ENCODE measurements around the gene RAD51B. TPM values are rescaled to one million over a fixed set of nuclear protein-coding genes. Genes with fewer than 3 reads are reported as not detected.

RAD51B gene
- total and polyA plus RNA-seq, 2 donors (not counting 1 experiment from before 2014, with no cell fraction given), result 4.6 to 16.3 TPM

GRCh38 chr14:68602507-68602906 is 782.9 kb downstream of the RAD51B start:
- Histone ChIP-seq H3K4me2 (ENCODE audit: extremely low read depth, insufficient read depth, low read length) (no peak overlapping the region), H3K4me3 (replicated peaks in 1 of 4; ENCODE audit: control extremely low read depth in 1 of 4, insufficient read depth in 1 of 4, low read depth in 3 of 4, low read length in 4 of 4) (no peak overlapping the region), H3K9ac (ENCODE audit: insufficient read depth, low read length) (no peak overlapping the region), H4K20me1 (ENCODE audit: control insufficient read depth, extremely low read depth, insufficient read depth, low read length) (no peaks in the 10 kb centered on the region), H3K27ac (ENCODE audit: insufficient read depth, low read length) (no peak overlapping the region), H3K79me2 (ENCODE audit: control insufficient read depth, insufficient read depth, low read length) (no peaks in the 10 kb centered on the region), H2AFZ (ENCODE audit: low read length) (no peak overlapping the region), H3K9me3 (ENCODE audit: control insufficient read depth, insufficient read depth, low read depth, low read length) (no peaks in the 10 kb centered on the region), H3K27me3 (ENCODE audit: control insufficient read depth, insufficient read depth, low read length) (no peaks in the 10 kb centered on the region), H3K4me1 (ENCODE audit: control insufficient read depth, extremely low read depth, insufficient read depth, low read length) (peaks cover 18% of the 10 kb centered on the region), H3K36me3 (ENCODE audit: control insufficient read depth, insufficient read depth, low read length) (no peaks in the 10 kb centered on the region)
- TF ChIP-seq EZH2 (IDR thresholded peaks at IDR 0.05; ENCODE audit: low read length, missing control alignments) (no peak), CTCF (conservative IDR thresholded peaks at IDR 0.05 in 1 of 2, IDR thresholded peaks at IDR 0.05 in 1 of 2; ENCODE audit: low read depth in 1 of 2, low read length in 2 of 2) (no peak)
- DNase-seq (ENCODE audit: low read depth in 2 of 2), result no peak

- Histone ChIP-seq H3K9ac (ENCODE audit: insufficient read depth, low read length) (no peak overlapping the region), H3K27ac (ENCODE audit: insufficient read depth, low read length) (no peak overlapping the region), H4K20me1 (ENCODE audit: control insufficient read depth, extremely low read depth, insufficient read depth, low read length) (no peaks in the 10 kb centered on the region), H2AFZ (ENCODE audit: low read length) (no peak overlapping the region), H3K27me3 (ENCODE audit: control insufficient read depth, insufficient read depth, low read length) (no peaks in the 10 kb centered on the region), H3K4me1 (ENCODE audit: control insufficient read depth, extremely low read depth, insufficient read depth, low read length) (peaks cover 15% of the 10 kb centered on the region), H3K4me3 (replicated peaks in 1 of 4; ENCODE audit: control extremely low read depth in 1 of 4, insufficient read depth in 1 of 4, low read depth in 3 of 4, low read length in 4 of 4) (no peak overlapping the region), H3K79me2 (ENCODE audit: control insufficient read depth, insufficient read depth, low read length) (no peaks in the 10 kb centered on the region), H3K36me3 (ENCODE audit: control insufficient read depth, insufficient read depth, low read length) (no peaks in the 10 kb centered on the region), H3K9me3 (ENCODE audit: control insufficient read depth, insufficient read depth, low read depth, low read length) (no peaks in the 10 kb centered on the region), H3K4me2 (ENCODE audit: extremely low read depth, insufficient read depth, low read length) (no peak overlapping the region)
- no peak for TF ChIP-seq CTCF (conservative IDR thresholded peaks at IDR 0.05 in 1 of 2, IDR thresholded peaks at IDR 0.05 in 1 of 2; ENCODE audit: low read depth in 1 of 2, low read length in 2 of 2)
- DNase-seq (ENCODE audit: low read depth in 2 of 2), result no peak
Measured at GRCh38 chr14:68603533-68604360, 784.2 kb downstream of the RAD51B start.

- Histone ChIP-seq H3K27me3 (ENCODE audit: control insufficient read depth, insufficient read depth, low read length) (no peaks in the 10 kb centered on the region), H2AFZ (ENCODE audit: low read length) (no peak overlapping the region), H3K4me3 (replicated peaks in 1 of 4; ENCODE audit: control extremely low read depth in 1 of 4, insufficient read depth in 1 of 4, low read depth in 3 of 4, low read length in 4 of 4) (no peak overlapping the region), H3K9me3 (ENCODE audit: control insufficient read depth, insufficient read depth, low read depth, low read length) (no peaks in the 10 kb centered on the region), H4K20me1 (ENCODE audit: control insufficient read depth, extremely low read depth, insufficient read depth, low read length) (no peaks in the 10 kb centered on the region), H3K9ac (ENCODE audit: insufficient read depth, low read length) (no peak overlapping the region), H3K36me3 (ENCODE audit: control insufficient read depth, insufficient read depth, low read length) (no peaks in the 10 kb centered on the region), H3K4me2 (ENCODE audit: extremely low read depth, insufficient read depth, low read length) (no peak overlapping the region), H3K79me2 (ENCODE audit: control insufficient read depth, insufficient read depth, low read length) (no peaks in the 10 kb centered on the region), H3K4me1 (ENCODE audit: control insufficient read depth, extremely low read depth, insufficient read depth, low read length) (peaks cover 9% of the 10 kb centered on the region), H3K27ac (ENCODE audit: insufficient read depth, low read length) (no peak overlapping the region)
- DNase-seq (ENCODE audit: low read depth in 2 of 2), result no peak
- TF ChIP-seq CTCF (conservative IDR thresholded peaks at IDR 0.05 in 1 of 2, IDR thresholded peaks at IDR 0.05 in 1 of 2; ENCODE audit: low read depth in 1 of 2, low read length in 2 of 2), result no peak
- no peak for TF ChIP-seq EZH2 (IDR thresholded peaks at IDR 0.05; ENCODE audit: low read length, missing control alignments)
Measured at GRCh38 chr14:68604361-68604730, 784.8 kb downstream of the RAD51B start.
